Common myeloid progenitor, CD34-positive (primary cell): ENCODE data around the gene KCNC1.

ENCODE experiments used
- CTCF ChIA-PET: fragments of 350-600 bp; sonication (Branson Sonifier 250); formaldehyde crosslinking; loops from one replicate; lab custom pipeline; 2021; ENCODE audit warnings: antibody characterized with exemption; lab: Charles Lee
- POLR2A ChIA-PET: fragments of 350-600 bp; sonication (Branson Sonifier 250); formaldehyde crosslinking; loops from one replicate; lab custom pipeline; 2021; ENCODE audit warnings: antibody characterized with exemption; lab: Charles Lee
- DNase-seq, 3 donors: peaks; one replicate each; pipeline versions ENCODE4 v3.0.0 to v3.0.0-alpha.2; 2013
- H3K27ac ChIP-seq, 2 experiments: 1 replicate in 1 of 2; 2 replicates in 1 of 2; pipeline ENCODE4 v1.7.0; 2013; ENCODE audit warnings: inconsistent platforms in 2 of 2, low read length in 2 of 2, mild to moderate bottlenecking in 2 of 2, low read depth in 1 of 2, moderate library complexity in 1 of 2; ENCODE audit not compliant: severe bottlenecking in 2 of 2, insufficient read depth in 1 of 2, poor library complexity in 1 of 2
- H3K27me3 ChIP-seq, 5 experiments: replicated peaks in 2 of 5; 1 replicate in 3 of 5; 2 replicates in 2 of 5; pipeline versions ENCODE4 v1.6.1 to v1.7.0; 2013; ENCODE audit warnings: low read length in 4 of 5, mild to moderate bottlenecking in 2 of 5, moderate library complexity in 2 of 5, inconsistent platforms in 1 of 5; ENCODE audit not compliant: insufficient read depth in 5 of 5, control insufficient read depth in 4 of 5
- H3K36me3 ChIP-seq, 4 experiments: 1 replicate in 2 of 4; 2 replicates in 2 of 4; pipeline versions ENCODE4 v1.6.1 to v1.7.0; 2013; ENCODE audit warnings: low read length in 3 of 4, control low read depth in 1 of 4, mild to moderate bottlenecking in 1 of 4; ENCODE audit not compliant: control insufficient read depth in 4 of 4, insufficient read depth in 4 of 4
- H3K4me1 ChIP-seq, 4 experiments: 1 replicate in 3 of 4; 2 replicates in 1 of 4; pipeline versions ENCODE4 v1.6.1 to v1.7.1; 2013; ENCODE audit warnings: low read length in 3 of 4, mild to moderate bottlenecking in 3 of 4, control low read depth in 1 of 4, inconsistent platforms in 1 of 4, moderate library complexity in 1 of 4; ENCODE audit not compliant: control insufficient read depth in 4 of 4, insufficient read depth in 4 of 4; ENCODE audit errors: control extremely low read depth in 1 of 4
- H3K4me3 ChIP-seq, 7 experiments: 1 replicate in 4 of 7; 2 replicates in 3 of 7; pipeline versions ENCODE4 v1.5.1 to v1.7.0; 2013; ENCODE audit warnings: mild to moderate bottlenecking in 7 of 7, low read length in 6 of 7, moderate library complexity in 6 of 7, inconsistent platforms in 2 of 7, low read depth in 2 of 7, control low read depth in 1 of 7; ENCODE audit not compliant: insufficient read depth in 4 of 7, control insufficient read depth in 1 of 7; ENCODE audit errors: extremely low read depth in 1 of 7
- H3K9me3 ChIP-seq, 5 experiments: 1 replicate in 4 of 5; 2 replicates in 1 of 5; pipeline versions ENCODE4 v1.6.1 to v1.7.1; 2013; ENCODE audit warnings: low read length in 4 of 5, mild to moderate bottlenecking in 2 of 5, inconsistent platforms in 1 of 5, low read depth in 1 of 5, moderate library complexity in 1 of 5; ENCODE audit not compliant: control insufficient read depth in 4 of 5, insufficient read depth in 2 of 5; ENCODE audit errors: control extremely low read depth in 1 of 5
- WGBS: methylation state at CpG from one replicate; pipeline ENCODE4 v1.1.5; 2013; ENCODE audit not compliant: insufficient coverage; 5-methylcytosine and 5-hydroxymethylcytosine counted together

Gene KCNC1

GRCh38 chr11:17720796-17721171 is 13.8 kb upstream of the KCNC1 start:
- CTCF ChIA-PET = interaction anchor here (1.0 to 1.6 kb wide), 2 partner anchors 11 to 13 kb away, joined by 3 to 5 read pairs; partner anchors contain the start of gene KCNC1
- peaks cover 17 to 99% (median 51%) of the 10 kb centered on the region in 5 experiments for H3K27me3 ChIP-seq
- no peak overlapping the region for H3K27ac ChIP-seq
- DNase-seq = no peak
- POLR2A ChIA-PET = no interaction called here
- peaks cover 0 to 18% (median 7%) of the 10 kb centered on the region in 4 experiments for H3K4me1 ChIP-seq
- no peaks in the 10 kb centered on the region for H3K36me3 ChIP-seq
- WGBS = 4% methylated on average over 22 of the region's 24 CpGs
- no peaks in the 10 kb centered on the region for H3K9me3 ChIP-seq
- no peak overlapping the region for H3K4me3 ChIP-seq

GRCh38 chr11:17721242-17721999 is 13.2 kb upstream of the KCNC1 start:
- no peak overlapping the region for H3K4me3 ChIP-seq
- POLR2A ChIA-PET = no interaction called here
- peaks cover 19 to 97% (median 47%) of the 10 kb centered on the region in 5 experiments for H3K27me3 ChIP-seq
- DNase-seq = no peak
- H3K9me3 ChIP-seq = no peaks in the 10 kb centered on the region
- CTCF ChIA-PET = interaction anchor here (1.6 to 2.4 kb wide), 4 partner anchors 10 to 257 kb away, joined by 5 to 9 read pairs (median 6); partner anchors contain the start of gene KCNC1
- H3K36me3 ChIP-seq = no peaks in the 10 kb centered on the region
- H3K4me1 ChIP-seq = peaks cover 0 to 18% (median 7%) of the 10 kb centered on the region in 4 experiments
- WGBS = 10% methylated on average over 46 of the region's 56 CpGs
- H3K27ac ChIP-seq = no peak overlapping the region

GRCh38 chr11:17722000-17722643 is 12.5 kb upstream of the KCNC1 start:
- POLR2A ChIA-PET = no interaction called here
- peak in 2 of 3 donors; percentile 30 to 31 for DNase-seq
- Histone ChIP-seq H3K27ac (no peak overlapping the region), H3K4me3 (no peak overlapping the region), H3K4me1 (peaks cover 0 to 18% (median 7%) of the 10 kb centered on the region in 4 experiments), H3K36me3 (no peaks in the 10 kb centered on the region), H3K9me3 (no peaks in the 10 kb centered on the region), H3K27me3 (peaks cover 20 to 94% (median 50%) of the 10 kb centered on the region in 5 experiments)
- CTCF ChIA-PET = interaction anchor here (0.6 to 2.4 kb wide), 4 partner anchors 9 to 520 kb away, joined by 3 to 9 read pairs (median 6); partner anchors contain the start of gene KCNC1
- WGBS = 16% methylated on average over 11 of the region's 25 CpGs

GRCh38 chr11:17724020-17724908 is 10.3 kb upstream of the KCNC1 start:
- Histone ChIP-seq H3K9me3 (no peaks in the 10 kb centered on the region), H3K27me3 (peaks cover 23 to 85% (median 34%) of the 10 kb centered on the region in 5 experiments), H3K27ac (no peak overlapping the region), H3K36me3 (no peaks in the 10 kb centered on the region), H3K4me3 (no peak overlapping the region), H3K4me1 (peaks cover 0 to 18% (median 7%) of the 10 kb centered on the region in 4 experiments)
- no peak for DNase-seq
- POLR2A ChIA-PET = no interaction called here
- 80% methylated on average over 9 of the region's 10 CpGs for WGBS
- CTCF ChIA-PET = interaction anchor here (2.4 kb wide), 1 partner anchor 11 kb away, joined by 7 read pairs; the partner anchor contains the start of gene KCNC1

- no peak overlapping the region for H3K4me3 ChIP-seq
- no peak for DNase-seq
- ChIA-PET POLR2A (no interaction called here), CTCF (no interaction called here)
- no peaks in the 10 kb centered on the region for H3K36me3 ChIP-seq
- peaks cover 0 to 12% (median 5%) of the 10 kb centered on the region in 4 experiments for H3K4me1 ChIP-seq
- no peak overlapping the region for H3K27ac ChIP-seq
- no peaks in the 10 kb centered on the region for H3K9me3 ChIP-seq
- peaks cover 23 to 82% (median 34%) of the 10 kb centered on the region in 5 experiments for H3K27me3 ChIP-seq
- WGBS = 80% methylated on average over 2 of the region's 2 CpGs
Measured at GRCh38 chr11:17725174-17725573, 9.4 kb upstream of the KCNC1 start.

- peaks cover 11 to 72% (median 16%) of the 10 kb centered on the region in 5 experiments for H3K27me3 ChIP-seq
- H3K9me3 ChIP-seq = no peaks in the 10 kb centered on the region
- no peak for DNase-seq
- CTCF ChIA-PET = interaction anchor here (0.9 to 7.0 kb wide), 13 partner anchors 8 to 250 kb away, joined by 3 to 130 read pairs (median 6); no protein-coding TSS in a partner anchor
- H3K27ac ChIP-seq = no peak overlapping the region
- peaks cover 0 to 12% (median 7%) of the 10 kb centered on the region in 4 experiments for H3K4me1 ChIP-seq
- 60% methylated on average over 2 of the region's 2 CpGs for WGBS
- POLR2A ChIA-PET = no interaction called here
- H3K36me3 ChIP-seq = no peaks in the 10 kb centered on the region
- H3K4me3 ChIP-seq = no peak overlapping the region
Measured at GRCh38 chr11:17730137-17730536, 4.4 kb upstream of the KCNC1 start.
